Vagina (tissue), 2 donors: ENCODE results near the gene TMEM61.

ENCODE experiments used
- CTCF ChIP-seq, 3 experiments: fragments of 450-650 bp in 2 of 3; fragments of 200-600 bp in 1 of 3; sonication (generic) in 1 of 3; IDR thresholded peaks; one replicate each; pipeline ENCODE4 v1.5.1; 2017 to 2019; ENCODE audit warnings: antibody characterized with exemption in 3 of 3, mild to moderate bottlenecking in 2 of 3, moderate library complexity in 2 of 3
- POLR2A ChIP-seq, 2 donors: fragments of 450-650 bp; IDR thresholded peaks; one replicate each; pipeline ENCODE4 v1.6.1; 2017; ENCODE audit warnings: antibody characterized with exemption in 2 of 2, mild to moderate bottlenecking in 2 of 2, moderate library complexity in 2 of 2
- POLR2AphosphoS5 ChIP-seq, 2 donors: sonication (generic); formaldehyde crosslinking; IDR thresholded peaks; one replicate each; pipeline ENCODE4 v1.9.0; 2017; ENCODE audit warnings: antibody characterized with exemption in 2 of 2, mild to moderate bottlenecking in 2 of 2, low read depth in 1 of 2; ENCODE audit not compliant: insufficient read depth in 1 of 2

DNA sequence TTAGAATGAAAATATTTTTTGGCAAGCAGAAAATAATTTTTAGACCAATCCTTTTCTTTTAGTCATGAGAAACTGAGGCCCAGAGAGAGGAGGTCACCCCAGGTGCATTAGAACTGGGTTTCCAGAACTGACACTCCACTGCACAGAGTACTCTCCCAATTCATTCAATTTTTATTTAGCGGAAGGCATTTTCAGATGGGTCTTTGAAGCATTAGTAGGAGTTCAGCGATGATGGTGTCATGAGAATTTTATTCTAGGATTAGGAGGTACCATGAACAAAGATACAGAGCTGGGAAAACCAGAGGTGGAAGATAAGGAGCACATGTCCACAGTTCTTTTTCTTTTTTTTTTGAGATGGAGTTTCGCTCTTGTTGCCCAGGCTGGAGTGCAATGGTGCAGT is 61.2 kb downstream of the TMEM61 start:
- TF ChIP-seq POLR2A (IDR thresholded peaks at IDR 0.05), result no peak
- no peak for TF ChIP-seq CTCF (IDR thresholded peaks at IDR 0.05)
- no peak for TF ChIP-seq POLR2AphosphoS5 (IDR thresholded peaks at IDR 0.05; ENCODE audit: insufficient read depth in 1 of 2, low read depth in 1 of 2)
